GM19455 (cell line): ENCODE measurements around the gene HMX1.

ENCODE experiments used
- ATAC-seq: cut with Tn5 transposase; IDR thresholded peaks from one replicate; pipeline ENCODE4 v1.9.1; 2021; ENCODE audit not compliant: unreplicated experiment

Gene HMX1

DNA sequence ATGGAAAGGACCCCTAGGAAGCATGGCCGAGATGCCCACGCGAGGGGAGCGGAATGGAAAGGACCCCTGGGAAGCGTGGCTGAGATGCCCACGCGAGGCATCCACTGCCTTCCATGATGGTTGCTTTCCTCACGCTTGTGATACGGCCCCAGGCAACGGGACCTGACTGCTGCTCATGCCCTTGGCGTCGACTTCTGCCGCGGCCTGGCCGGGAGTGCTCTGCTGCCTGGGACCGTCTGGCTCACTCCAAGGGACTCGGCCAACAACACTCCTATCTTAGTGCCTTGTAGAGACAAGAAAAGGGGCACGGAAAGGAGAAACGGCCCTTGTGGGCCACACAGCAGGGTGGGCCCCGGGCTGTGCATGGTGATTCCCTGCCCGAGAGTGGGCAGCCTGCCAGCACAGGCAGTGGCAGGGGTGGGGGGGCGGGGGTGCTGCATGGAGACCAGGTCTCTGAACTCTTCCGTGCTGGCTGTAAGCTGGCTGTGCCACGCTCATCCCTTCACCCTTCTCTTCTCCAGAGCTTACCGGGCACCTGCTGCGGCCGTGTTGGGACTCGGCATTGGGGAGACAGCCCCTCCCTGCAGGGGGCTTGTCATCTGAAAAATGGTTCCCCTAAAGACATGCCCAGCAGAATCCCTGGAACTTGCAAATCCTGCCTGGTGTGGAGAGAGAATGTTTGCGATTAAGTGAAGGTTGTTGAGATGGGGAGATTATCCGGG lies 38.6 kb upstream of the HMX1 start:
- ATAC-seq: no peak

DNA sequence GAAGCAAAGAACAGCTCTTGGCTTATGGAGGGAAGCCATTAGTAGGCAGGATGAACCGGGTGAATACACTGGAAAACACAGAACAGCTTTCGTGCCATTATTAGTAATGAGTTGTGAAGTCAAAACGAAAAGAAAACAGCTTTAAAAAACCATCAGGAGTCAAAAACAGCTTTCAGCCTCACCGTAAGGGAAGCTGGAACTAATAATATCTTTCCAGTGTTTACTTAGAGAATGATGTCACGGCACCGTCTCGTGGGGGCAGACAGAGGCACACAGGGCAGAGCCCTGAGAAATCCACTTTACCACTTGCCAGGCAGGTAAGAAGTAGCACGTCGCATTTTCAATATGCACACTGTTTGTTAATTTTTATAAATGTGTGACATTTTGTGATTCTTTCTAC lies 37.9 kb upstream of the HMX1 start:
- no peak for ATAC-seq

DNA sequence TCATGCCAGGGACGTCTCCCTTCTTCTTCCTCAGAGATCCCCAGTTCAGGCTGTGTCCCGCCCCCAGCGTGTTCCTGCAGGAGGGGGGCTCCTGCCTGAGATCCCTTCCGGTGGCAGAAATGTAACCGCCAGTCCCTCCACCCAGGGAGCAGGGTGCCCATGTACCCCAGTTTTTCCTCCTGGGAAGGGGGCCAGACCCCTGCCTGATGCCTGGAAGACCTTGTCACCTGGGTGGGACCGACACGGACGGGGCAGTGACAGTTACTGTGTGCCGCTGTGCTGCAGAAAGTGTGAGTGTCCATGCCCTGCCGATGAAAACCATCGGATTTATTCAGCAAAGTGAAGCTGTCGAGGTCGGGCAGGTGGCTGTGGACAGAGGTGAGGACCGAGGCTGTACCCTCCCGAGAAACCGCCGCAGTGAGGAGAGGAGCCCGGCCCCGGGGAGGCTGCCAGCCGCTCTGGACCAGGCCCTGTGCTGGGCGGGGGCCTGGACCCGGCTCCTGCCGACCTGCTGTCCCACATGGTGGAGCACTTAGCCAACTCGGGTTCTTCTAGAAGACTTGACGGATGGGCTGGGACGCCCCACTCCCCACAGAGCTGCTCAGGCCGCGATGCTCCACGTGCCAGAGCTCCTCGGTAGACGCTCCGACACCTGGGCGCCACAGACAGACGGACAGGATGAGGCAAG lies 36.7 kb upstream of the HMX1 start:
- ATAC-seq: no peak

DNA sequence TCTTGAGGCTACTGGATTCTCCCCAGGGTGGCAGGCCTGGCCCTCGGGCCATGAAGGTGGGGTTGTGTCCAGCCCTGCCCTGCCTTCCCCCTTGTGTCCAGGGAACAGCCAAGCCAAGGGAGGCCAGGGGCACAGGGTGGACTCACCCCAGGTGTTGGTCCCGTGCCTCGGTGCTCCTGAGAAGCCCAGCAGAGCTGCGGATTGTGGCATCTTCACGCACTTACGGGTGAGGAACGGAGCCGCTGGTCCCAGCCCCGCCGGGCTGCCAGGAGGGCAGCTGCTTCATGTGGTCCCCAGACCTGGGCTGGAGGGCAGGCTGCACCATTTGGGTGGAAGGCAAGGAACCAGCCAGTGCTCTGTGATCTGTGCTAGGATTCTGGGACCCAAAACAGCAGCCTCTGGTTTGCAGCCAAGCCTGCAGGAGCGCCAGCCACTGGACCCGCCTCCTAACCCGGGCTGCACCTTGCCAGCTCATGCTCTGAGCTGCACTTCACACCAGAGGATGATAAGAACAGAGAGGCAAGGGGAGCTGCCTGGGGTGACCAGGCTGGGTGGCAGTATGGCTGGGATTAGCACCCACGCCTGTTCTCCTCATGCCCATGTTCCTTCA lies 36.1 kb upstream of the HMX1 start:
- ATAC-seq: no peak

DNA sequence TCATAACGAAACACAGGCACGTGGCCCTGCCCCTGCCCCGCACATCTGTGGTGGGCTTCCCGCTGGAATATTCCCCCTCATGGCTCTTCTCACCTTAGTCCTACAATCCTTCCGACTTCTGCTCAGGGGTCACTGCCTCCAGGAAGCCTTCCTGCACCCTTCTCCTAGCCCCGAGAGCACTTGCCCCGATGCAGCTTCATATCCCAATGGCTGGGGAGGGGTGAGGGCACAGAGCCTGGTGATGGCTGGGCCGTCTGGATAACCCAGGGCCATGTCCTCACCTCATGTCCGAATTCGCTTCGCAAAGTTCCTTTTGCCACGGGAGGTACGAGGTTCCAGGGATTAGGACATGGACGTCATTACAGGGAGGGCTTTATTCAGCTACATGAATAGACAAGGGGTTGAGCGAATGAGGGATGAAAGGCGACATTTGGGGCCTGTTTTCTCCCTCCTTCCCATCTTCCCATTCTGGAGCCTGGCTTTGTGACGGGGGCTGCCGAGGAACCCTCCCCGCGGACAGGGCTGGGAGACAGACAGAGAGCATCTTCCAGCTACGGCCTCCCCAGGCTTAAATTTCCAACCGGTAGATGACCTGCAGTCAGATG lies 35.5 kb upstream of the HMX1 start:
- no peak for ATAC-seq

DNA sequence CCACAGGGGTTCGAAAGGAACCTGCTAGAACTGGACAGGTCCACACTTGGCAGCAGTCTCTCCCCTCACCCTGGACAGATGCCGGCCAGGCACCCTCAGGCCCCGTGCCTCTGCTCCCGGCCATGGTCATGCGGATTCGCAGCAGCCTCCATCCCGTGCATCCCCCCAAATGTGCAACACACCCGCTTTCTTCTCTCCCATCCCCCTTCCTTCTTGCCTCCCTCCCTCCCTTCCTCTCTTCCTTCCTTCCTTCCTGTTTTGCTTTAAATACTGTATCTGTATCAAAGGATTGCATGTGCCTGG lies 35.0 kb upstream of the HMX1 start:
- ATAC-seq: no peak

DNA sequence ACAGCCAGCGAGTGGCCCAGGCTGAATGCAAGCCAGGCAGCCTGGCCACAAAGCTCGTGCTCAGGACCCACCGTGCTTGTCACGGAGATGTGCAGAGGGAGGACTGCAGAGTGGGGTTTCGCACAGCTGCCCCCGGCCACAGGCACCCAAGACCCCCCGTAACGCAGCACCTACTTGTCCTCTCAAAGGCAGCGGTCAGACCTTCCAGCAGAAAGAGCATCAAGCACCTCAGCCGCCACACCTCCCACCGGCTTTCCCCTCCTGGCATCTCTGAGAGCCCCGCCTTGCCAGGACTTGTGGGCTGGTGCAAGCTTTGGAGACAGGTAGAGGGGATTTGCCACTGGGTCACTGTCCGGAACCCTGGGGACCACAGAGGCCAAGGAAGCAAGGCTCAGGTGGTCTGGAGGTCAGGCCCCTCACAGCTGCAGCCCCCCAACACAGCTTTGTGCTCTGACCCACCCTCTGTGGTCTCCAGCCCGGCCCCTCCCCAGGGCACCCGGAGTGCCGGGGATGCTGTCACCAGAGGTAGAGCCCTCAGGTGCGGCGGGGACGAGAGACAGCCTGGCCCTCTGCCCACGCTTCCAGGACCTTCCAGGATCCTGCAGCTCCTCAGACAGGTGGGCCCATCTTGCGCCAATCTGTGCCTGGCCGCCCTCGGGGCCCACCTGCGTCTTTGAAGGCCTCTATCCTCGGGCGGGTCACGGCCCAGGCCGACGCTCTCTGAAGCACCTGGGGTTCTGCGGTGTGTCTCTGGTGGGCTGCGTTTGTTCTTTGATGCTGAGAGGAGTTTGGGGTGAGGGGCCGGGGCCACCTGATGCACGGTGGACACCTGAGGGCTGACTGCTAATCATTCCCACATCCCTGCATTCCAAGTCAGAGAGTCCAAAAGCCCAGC lies 34.4 kb upstream of the HMX1 start:
- no peak for ATAC-seq

DNA sequence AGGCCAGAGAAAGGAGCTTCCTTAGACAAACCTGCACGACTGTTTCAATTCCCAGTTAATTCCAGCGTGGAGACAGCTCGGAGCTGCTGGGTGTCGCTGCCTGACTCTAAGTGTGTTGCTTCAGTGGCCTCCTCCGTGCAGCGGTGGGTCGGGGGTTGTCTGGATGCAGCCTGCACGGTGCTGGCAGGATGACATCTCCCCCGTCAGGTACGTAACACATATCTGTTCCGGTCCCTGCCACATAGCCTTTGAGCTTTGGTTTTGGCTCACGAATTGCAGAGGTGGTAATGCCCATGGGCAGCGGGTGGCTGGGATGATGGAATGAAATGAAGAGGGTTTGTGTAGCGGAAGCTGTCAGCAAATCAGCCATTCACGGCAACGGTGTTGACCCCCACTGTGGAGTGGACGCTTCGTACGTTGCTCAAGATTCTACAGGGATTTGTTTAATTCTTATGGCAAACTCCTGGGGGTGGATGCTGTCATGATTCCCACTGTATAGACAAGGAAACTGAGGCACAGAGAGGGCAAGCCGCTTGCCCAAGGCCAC lies 33.7 kb upstream of the HMX1 start:
- no peak for ATAC-seq

DNA sequence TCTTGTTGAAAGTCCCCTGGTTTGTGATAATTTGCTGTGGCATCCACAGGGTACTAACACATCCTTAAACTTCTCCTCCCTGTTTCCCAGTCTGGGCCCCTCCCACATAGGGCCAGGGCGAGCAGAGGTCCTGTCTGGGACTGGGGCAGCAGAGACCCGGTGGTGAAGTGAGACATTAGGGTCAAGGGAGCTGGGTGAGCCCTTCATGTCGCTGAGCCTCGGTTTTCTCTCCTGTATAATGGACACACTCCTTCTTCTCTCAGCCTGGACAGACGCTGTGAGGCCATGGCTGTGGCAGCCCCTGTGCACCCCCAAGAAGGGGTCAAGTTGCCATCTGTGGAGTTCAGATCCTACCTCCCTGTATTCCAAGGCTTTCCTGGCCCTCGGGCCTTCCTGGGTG lies 33.0 kb upstream of the HMX1 start:
- ATAC-seq: no peak

- no peak for ATAC-seq
Measured at GRCh38 chr4:8904041-8904501, 32.4 kb upstream of the HMX1 start.

DNA sequence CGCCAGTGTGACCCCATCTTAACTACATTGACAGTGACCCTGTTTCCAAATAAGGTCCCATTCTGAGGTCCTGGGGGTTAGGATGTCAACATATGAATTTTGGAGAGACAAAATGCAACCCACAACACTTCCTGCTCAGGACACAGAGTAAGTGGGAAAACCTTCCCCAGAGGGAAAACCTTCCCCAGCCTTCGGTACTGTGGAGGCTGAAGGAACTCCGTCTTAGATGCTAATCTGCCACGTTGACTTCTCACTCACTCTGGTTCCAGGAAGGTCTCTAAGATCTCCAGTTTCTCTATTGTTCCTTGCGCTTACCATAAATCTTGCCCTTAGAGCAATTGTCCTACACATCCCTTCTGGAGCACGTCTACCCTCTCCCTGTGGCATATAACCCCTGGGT lies 29.7 kb upstream of the HMX1 start:
- ATAC-seq: no peak

- no peak for ATAC-seq
Measured at GRCh38 chr4:8900588-8900987, 28.9 kb upstream of the HMX1 start.

GRCh38 chr4:8898419-8898818 lies 26.8 kb upstream of the HMX1 start:
- ATAC-seq: no peak

GRCh38 chr4:8897251-8898167 lies 25.9 kb upstream of the HMX1 start:
- no peak for ATAC-seq

DNA sequence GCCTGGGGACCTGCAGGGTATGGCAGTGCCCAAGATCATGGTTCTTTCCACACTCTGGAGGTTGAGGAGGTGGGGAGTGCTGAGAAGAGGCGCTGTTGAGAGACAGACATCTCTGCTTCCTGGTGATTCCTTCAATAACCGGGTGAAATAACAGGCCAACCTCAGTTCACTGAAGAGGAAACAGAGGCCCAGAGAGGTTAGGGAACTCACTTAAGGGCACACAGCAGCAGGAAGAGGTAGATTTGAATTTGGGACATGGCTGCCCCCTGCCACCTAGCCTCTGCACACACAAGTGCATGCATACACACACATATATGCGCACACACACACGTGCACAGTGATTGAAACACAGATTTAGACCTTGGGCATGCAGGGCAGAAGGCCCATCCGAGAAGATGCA lies 24.9 kb upstream of the HMX1 start:
- no peak for ATAC-seq

DNA sequence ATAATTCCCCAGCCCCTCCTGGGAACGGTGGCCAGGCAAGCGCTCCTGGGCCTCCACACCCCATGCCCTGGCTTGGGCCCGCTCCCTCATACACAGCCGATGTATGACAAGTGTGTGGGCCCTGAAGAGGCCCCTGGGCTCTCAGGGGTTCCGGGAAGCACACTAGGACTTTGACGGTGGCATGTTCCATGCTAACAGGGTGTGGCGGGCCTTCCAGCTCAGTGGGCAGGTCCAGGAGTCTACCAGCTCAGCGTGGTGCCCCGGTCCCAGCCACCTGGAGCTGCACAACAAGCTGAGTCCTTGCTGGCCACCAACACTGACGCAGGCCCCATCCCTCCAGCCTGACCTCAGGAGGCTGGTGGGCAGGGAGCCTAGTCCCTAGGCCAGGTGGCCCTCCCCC lies 24.4 kb upstream of the HMX1 start:
- no peak for ATAC-seq

GRCh38 chr4:8895295-8895694 lies 23.7 kb upstream of the HMX1 start:
- no peak for ATAC-seq

GRCh38 chr4:8894424-8894816 lies 22.8 kb upstream of the HMX1 start:
- no peak for ATAC-seq

- no peak for ATAC-seq
Measured at GRCh38 chr4:8893624-8894423, 22.2 kb upstream of the HMX1 start.
